HepG2 (cell line): ENCODE data around the gene RARS2. TPM values are rescaled to one million over a fixed set of nuclear protein-coding genes. Genes with fewer than 3 reads are reported as not detected.
A peak's percentile ranks its signal among the peaks of the same experiment; 100 is the strongest.

Experiments used
- ATAC-seq: fragments of 200-7000 bp; cut with Tn5 transposase; 3 replicates; pipeline ENCODE4 v1.9.1; 2020; ENCODE audit warnings: mild to moderate bottlenecking, moderate library complexity
- BruUV-seq: library from RNA; stranded (reverse); fragments of 400-500 nt; replicated peaks from 2 replicates; lab custom pipeline; 2021; lab: Mats Ljungman, UMichigan
- CTCF ChIA-PET: fragments of 300-600 bp; formaldehyde crosslinking; extraction: SDS; loops from one replicate; lab custom pipeline; 2021; ENCODE audit warnings: low total read pairs, inconsistent platforms, low intra/inter-chr PET ratio; lab: Yijun Ruan, JAX
- POLR2A ChIA-PET: fragments of 350-600 bp; sonication (Branson Sonifier 250); formaldehyde crosslinking; loops from one replicate; lab custom pipeline; 2020; ENCODE audit warnings: antibody characterized with exemption, inconsistent platforms; lab: Yijun Ruan, JAX
- DNase-seq: peaks from one replicate; pipeline ENCODE4 v3.0.0-alpha.2; 2015; ENCODE audit warnings: low spot score
- FAIRE-seq: peaks from 3 replicates; lab custom pipeline; 2011; peaks lifted over from hg19 to GRCh38; lab: Jason Lieb, UNC
- H2AFZ ChIP-seq: one replicate; pipeline ENCODE4 v1.6.1; 2011; ENCODE audit warnings: low read length, inconsistent platforms
- H3K27ac ChIP-seq: fragments of 300-600 bp; 3 replicates; pipeline ENCODE4 v1.8.0; 2011; ENCODE audit warnings: mixed run types, mild to moderate bottlenecking, mixed read lengths, low read length, inconsistent platforms; ENCODE audit not compliant: insufficient read depth; ENCODE audit errors: extremely low read length
- H3K27me3 ChIP-seq, 2 experiments: fragments of 200-600 bp in 1 of 2; 2 replicates in 1 of 2; 3 replicates in 1 of 2; pipeline versions ENCODE4 v1.6.0 to v1.8.0; 2011; ENCODE audit warnings: low read length in 2 of 2, mild to moderate bottlenecking in 2 of 2, moderate library complexity in 2 of 2, inconsistent platforms in 1 of 2; ENCODE audit not compliant: insufficient read depth in 2 of 2, control insufficient read depth in 1 of 2
- H3K36me3 ChIP-seq, 2 experiments: fragments of 200-600 bp in 1 of 2; replicated peaks in 1 of 2; 2 replicates in 1 of 2; 3 replicates in 1 of 2; pipeline versions ENCODE4 v1.5.1 to v1.8.0; 2011; ENCODE audit warnings: low read length in 2 of 2, inconsistent platforms in 1 of 2; ENCODE audit not compliant: insufficient read depth in 2 of 2, control insufficient read depth in 1 of 2
- H3K4me1 ChIP-seq: 2 replicates; pipeline ENCODE4 v1.5.1; 2012; ENCODE audit warnings: low read length, inconsistent platforms; ENCODE audit not compliant: insufficient read depth
- H3K4me2 ChIP-seq: 2 replicates; pipeline ENCODE4 v1.6.0; 2011; ENCODE audit warnings: low read depth, low read length, inconsistent platforms
- H3K4me3 ChIP-seq, 3 experiments: fragments of 200-600 bp in 1 of 3; sonication (generic), shearing (Covaris generic) in 1 of 3; replicated peaks in 1 of 3; 2 replicates each; pipeline ENCODE4 v1.5.1; 2011 to 2016; ENCODE audit warnings: low read length in 3 of 3, inconsistent platforms in 2 of 3, low read depth in 2 of 3, mild to moderate bottlenecking in 2 of 3, control low read depth in 1 of 3, mixed read lengths in 1 of 3; ENCODE audit not compliant: insufficient read depth in 1 of 3
- H3K79me2 ChIP-seq: one replicate; pipeline ENCODE4 v1.6.1; 2011; ENCODE audit warnings: low read length, inconsistent platforms; ENCODE audit not compliant: insufficient read depth
- H3K9ac ChIP-seq: 2 replicates; pipeline ENCODE4 v1.6.0; 2011; ENCODE audit warnings: mild to moderate bottlenecking, low read depth, low read length, inconsistent platforms; ENCODE audit not compliant: insufficient read depth
- H3K9me3 ChIP-seq: 2 replicates; pipeline ENCODE4 v1.5.1; 2012; ENCODE audit warnings: mild to moderate bottlenecking, low read length
- H4K20me1 ChIP-seq: 2 replicates; pipeline ENCODE4 v1.6.0; 2011; ENCODE audit warnings: inconsistent platforms, mild to moderate bottlenecking, low read length, moderate library complexity; ENCODE audit not compliant: insufficient read depth
- HOXA5 ChIP-seq: sonication (generic); formaldehyde crosslinking; IDR thresholded peaks from 2 replicates; pipeline ENCODE4 v1.4.0; 2020; ENCODE audit warnings: missing genetic modification reagents
- IRX3 ChIP-seq: sonication (generic); formaldehyde crosslinking; IDR thresholded peaks from 2 replicates; pipeline ENCODE4 v1.8.1; 2023; ENCODE audit warnings: mild to moderate bottlenecking, low read depth, missing genetic modification reagents, borderline replicate concordance
- KLF11 ChIP-seq: IDR thresholded peaks from 2 replicates; pipeline ENCODE4 v1.6.1; 2016; ENCODE audit warnings: missing compliant biosample characterization
- KMT2A ChIP-seq: sonication (generic); formaldehyde crosslinking; IDR thresholded peaks from 2 replicates; pipeline ENCODE4 v1.4.0; 2020; ENCODE audit warnings: missing genetic modification reagents
- NKX3-1 ChIP-seq: sonication (generic); formaldehyde crosslinking; IDR thresholded peaks from 2 replicates; pipeline ENCODE4 v1.5.0; 2020; ENCODE audit warnings: missing genetic modification reagents
- RELA ChIP-seq: sonication (generic); formaldehyde crosslinking; IDR thresholded peaks from 2 replicates; pipeline ENCODE4 v1.4.0; 2020; ENCODE audit warnings: missing genetic modification reagents
- TRIM22 ChIP-seq: fragments of 450-650 bp; IDR thresholded peaks from 2 replicates; pipeline ENCODE4 v1.6.1; 2017
- ZFP82 ChIP-seq: sonication (generic); formaldehyde crosslinking; IDR thresholded peaks from 2 replicates; pipeline ENCODE4 v1.5.1; 2020; ENCODE audit warnings: mild to moderate bottlenecking, missing genetic modification reagents, borderline replicate concordance
- ZFX ChIP-seq: sonication (generic); formaldehyde crosslinking; IDR thresholded peaks from 2 replicates; pipeline ENCODE4 v1.4.0; 2020; ENCODE audit warnings: mild to moderate bottlenecking, low read depth, missing genetic modification reagents, moderate library complexity
- ZFY ChIP-seq: sonication (generic); formaldehyde crosslinking; IDR thresholded peaks from 2 replicates; pipeline ENCODE4 v1.4.0; 2020; ENCODE audit warnings: missing genetic modification reagents
- ZNF121 ChIP-seq: sonication (generic); formaldehyde crosslinking; IDR thresholded peaks from 2 replicates; pipeline ENCODE4 v1.5.0; 2020; ENCODE audit warnings: mild to moderate bottlenecking, missing genetic modification reagents
- ZNF337 ChIP-seq: sonication (generic); formaldehyde crosslinking; IDR thresholded peaks from 2 replicates; pipeline ENCODE4 v1.5.1; 2020; ENCODE audit warnings: missing genetic modification reagents, low read depth, mild to moderate bottlenecking, borderline replicate concordance
- ZNF503 ChIP-seq: sonication (generic); formaldehyde crosslinking; IDR thresholded peaks from 2 replicates; pipeline ENCODE4 v1.4.0; 2020; ENCODE audit warnings: missing genetic modification reagents
- ZNF749 ChIP-seq: sonication (generic); formaldehyde crosslinking; IDR thresholded peaks from 2 replicates; pipeline ENCODE4 v1.8.0; 2022; ENCODE audit warnings: mild to moderate bottlenecking, missing genetic modification reagents, moderate library complexity, borderline replicate concordance
- WGBS: methylation state at CpG from one replicate; pipeline ENCODE4 v1.1.6; 2017; ENCODE audit warnings: low lambda C conversion rate; 5-methylcytosine and 5-hydroxymethylcytosine counted together
- in situ Hi-C: cut with HindIII; loops from 2 replicates; pipeline ENCODE4 v1.10.0; 2017; ENCODE audit warnings: low pct_unique_long_range_greater_than_20kb; ENCODE audit not compliant: extremely low pct_ligation_motif_present
- intact Hi-C: fragments of 100-400 bp; cut with micrococcal nuclease; formaldehyde crosslinking; loops from one replicate; pipeline ENCODE4 v1.10.0; 2022; ENCODE audit not compliant: unreplicated experiment
- polyA plus RNA-seq, 8 experiments: library from polyadenylated mRNA; depleted of rRNA in 3 of 8; stranded (reverse) in 7 of 8; unstranded in 1 of 8; fragments of >200 nt; fragmentation: Illumina TruSeq in 4 of 8; extraction: Trizol in 4 of 8; gene quantifications; 2 replicates each; pipeline versions ENCODE4 v1.2.1 to v1.2.3, GENCODE V29; 2011 to 2016; ENCODE audit warnings: low read depth in 4 of 8, missing spikeins in 1 of 8, mixed read lengths in 1 of 8; ENCODE audit not compliant: insufficient read depth in 1 of 8
- total RNA-seq, 5 experiments: library from RNA; depleted of rRNA; stranded (reverse); fragments of >200 nt; fragmentation: Illumina TruSeq; extraction: Trizol; gene quantifications; 2 replicates each; pipeline ENCODE4 v1.2.3, GENCODE V29; 2016; ENCODE audit warnings: low read depth in 1 of 5

The RARS2 gene
- total and polyA plus RNA-seq, 2 of the 13 experiments (the other 11 are each of a cell fraction or from before 2014, with no cell fraction given) = 23.4 to 80.1 TPM

GRCh38 chr6:87590417-87590880, 662 bp upstream of the RARS2 start (continued):
- TF ChIP-seq IRX3 (peak; percentile 26; the same call in 1 of the 2 replicates), KMT2A (CRISPR knock-in tag) (no peak), ZNF749 (CRISPR knock-in tag) (0 out of 2 replicates have a peak, but pooled peaks have one; percentile 14), ZFP82 (CRISPR knock-in tag) (0 out of 2 replicates have a peak, but pooled peaks have one; percentile 28)

- Histone ChIP-seq H3K36me3 (peaks cover 0 to 3% of the 10 kb centered on the region in 2 experiments; a peak in 2 of 5 replicates), H4K20me1 (0 out of 2 replicates have a peak, but pooled peaks cover 7% of the 10 kb centered on the region), H2AFZ (no peak overlapping the region), H3K27me3 (no peaks in the 10 kb centered on the region; a peak in 1 of 5 replicates), H3K4me1 (peaks cover 69% of the 10 kb centered on the region), H3K9me3 (no peaks in the 10 kb centered on the region), H3K79me2 (peaks cover 91% of the 10 kb centered on the region), H3K9ac (peak overlapping the region; percentile 89), H3K27ac (peak overlapping the region; percentile 80), H3K4me3 (peak overlapping the region; percentile 90 to 98 (median 95)), H3K4me2 (peak overlapping the region; percentile 87)
- intact Hi-C loops (no loop called here), in situ Hi-C loops (no loop called here)
- peak; percentile 8; the same call in 2 of the 3 replicates for ATAC-seq
- POLR2A ChIA-PET = interaction anchor here (0.8 to 1.9 kb wide), 8 partner anchors 15 to 210 kb away, joined by 3 to 8 read pairs (median 4); partner anchors contain the start of gene AKIRIN2
- WGBS = 9% methylated on average over 10 of the region's 10 CpGs
- no peak for FAIRE-seq
- TF ChIP-seq HOXA5 (CRISPR knock-in tag) (0 out of 2 replicates have a peak, but pooled peaks have one; percentile 27), TRIM22 (no peak), ZFY (CRISPR knock-in tag) (peak; percentile 1; the same call in 1 of the 2 replicates), ZNF121 (CRISPR knock-in tag) (peak; percentile 71), ZNF337 (0 out of 2 replicates have a peak, but pooled peaks have one; percentile 3), ZFX (peak; percentile 40; the same call in 1 of the 2 replicates), KLF11 (CRISPR knock-in tag) (no peak), NKX3-1 (0 out of 2 replicates have a peak, but pooled peaks have one; percentile 18), RELA (no peak), ZNF503 (CRISPR knock-in tag) (0 out of 2 replicates have a peak, but pooled peaks have one; percentile 22)
- no peak for DNase-seq
- CTCF ChIA-PET = no interaction called here
- no TSS peak for BruUV-seq
Observed at GRCh38 chr6:87588756-87589407, 905 bp downstream of the RARS2 start.
